ENCODE data around the gene EPB41L4A. TPM values are rescaled to one million over a fixed set of nuclear protein-coding genes. Genes with fewer than 3 reads are reported as not detected.

Gene EPB41L4A
- total RNA-seq, 1 donor from 2014 or later, result 20.5 TPM

- intact Hi-C loops (cut with DNase I), result no loop called here
- ATAC-seq (ENCODE audit: poor library complexity), result no peak
- DNase-seq, result no peak
Observed at GRCh38 chr5:112201141-112201540, 217.9 kb downstream of the EPB41L4A start.

GRCh38 chr5:112200131-112200530, 218.9 kb downstream of the EPB41L4A start:
- intact Hi-C loops (cut with DNase I), result no loop called here
- ATAC-seq (ENCODE audit: poor library complexity), result no peak

GRCh38 chr5:112196584-112196983, 222.5 kb downstream of the EPB41L4A start:
- no peak for DNase-seq
- intact Hi-C loops (cut with DNase I), result no loop called here
- no peak for ATAC-seq (ENCODE audit: poor library complexity)

More at GRCh38 chr5:112200131-112200530, 218.9 kb downstream of the EPB41L4A start:
- DNase-seq, result no peak

GRCh38 chr5:112195924-112196323, 223.2 kb downstream of the EPB41L4A start:
- ATAC-seq (ENCODE audit: poor library complexity) (no peak), DNase-seq (no peak)
- intact Hi-C loops (cut with DNase I), result no loop called here

- no peak for ATAC-seq (ENCODE audit: poor library complexity)
- intact Hi-C loops (cut with DNase I), result no loop called here
- no peak for DNase-seq
Observed at GRCh38 chr5:112192866-112193265, 226.2 kb downstream of the EPB41L4A start.

GRCh38 chr5:112192072-112192471, 227.0 kb downstream of the EPB41L4A start:
- intact Hi-C loops (cut with DNase I), result no loop called here
- ATAC-seq (ENCODE audit: poor library complexity) (no peak), DNase-seq (no peak)

GRCh38 chr5:112189391-112189790, 229.7 kb downstream of the EPB41L4A start:
- no peak for ATAC-seq (ENCODE audit: poor library complexity)
- intact Hi-C loops (cut with DNase I), result no loop called here

GRCh38 chr5:112186401-112186990, 232.6 kb downstream of the EPB41L4A start:
- ATAC-seq (ENCODE audit: poor library complexity), result peak; percentile 41
- intact Hi-C loops (cut with DNase I), result no loop called here

More at GRCh38 chr5:112189391-112189790, 229.7 kb downstream of the EPB41L4A start:
- DNase-seq, result no peak

GRCh38 chr5:112183874-112184273, 235.2 kb downstream of the EPB41L4A start:
- no peak for ATAC-seq (ENCODE audit: poor library complexity)
- no peak for DNase-seq
- intact Hi-C loops (cut with DNase I), result no loop called here

More at GRCh38 chr5:112186401-112186990, 232.6 kb downstream of the EPB41L4A start:
- DNase-seq, result no peak

GRCh38 chr5:112183103-112183711, 235.9 kb downstream of the EPB41L4A start:
- DNase-seq, result no peak
- intact Hi-C loops (cut with DNase I), result no loop called here
- ATAC-seq (ENCODE audit: poor library complexity), result peak; percentile 31

GRCh38 chr5:112179290-112179689, 239.8 kb downstream of the EPB41L4A start:
- intact Hi-C loops (cut with DNase I), result loop anchor here (5.0 kb wide), 1 partner anchor 243 kb away; no protein-coding TSS in a partner anchor
- no peak for ATAC-seq (ENCODE audit: poor library complexity)
- no peak for DNase-seq

GRCh38 chr5:112174959-112175594, 244.0 kb downstream of the EPB41L4A start:
- intact Hi-C loops (cut with DNase I), result loop anchor here (5.0 kb wide), 1 partner anchor 247 kb away; no protein-coding TSS in a partner anchor
- ATAC-seq (ENCODE audit: poor library complexity), result peak; percentile 82
- DNase-seq, result no peak

GRCh38 chr5:112165897-112166737, 253.0 kb downstream of the EPB41L4A start:
- intact Hi-C loops (cut with DNase I), result no loop called here
- ATAC-seq (ENCODE audit: poor library complexity), result no peak
- no peak for DNase-seq

GRCh38 chr5:112165399-112165798, 253.7 kb downstream of the EPB41L4A start:
- no peak for ATAC-seq (ENCODE audit: poor library complexity)
- intact Hi-C loops (cut with DNase I), result no loop called here
- no peak for DNase-seq

- ATAC-seq (ENCODE audit: poor library complexity), result no peak
- intact Hi-C loops (cut with DNase I), result no loop called here
Observed at GRCh38 chr5:112163435-112163834, 255.6 kb downstream of the EPB41L4A start.

GRCh38 chr5:112161392-112161748, 257.7 kb downstream of the EPB41L4A start:
- intact Hi-C loops (cut with DNase I), result no loop called here
- no peak for DNase-seq
- ATAC-seq (ENCODE audit: poor library complexity), result no peak

More at GRCh38 chr5:112163435-112163834, 255.6 kb downstream of the EPB41L4A start:
- DNase-seq, result no peak

- peak; percentile 94 for DNase-seq
- ATAC-seq (ENCODE audit: poor library complexity), result peak; percentile 91
- intact Hi-C loops (cut with DNase I), result no loop called here
Observed at GRCh38 chr5:112160652-112161391, 258.3 kb downstream of the EPB41L4A start.

- DNase-seq (peak; percentile 77), ATAC-seq (ENCODE audit: poor library complexity) (peak; percentile 71)
- intact Hi-C loops (cut with DNase I), result no loop called here
Observed at GRCh38 chr5:112159435-112159834, 259.6 kb downstream of the EPB41L4A start.

All from Right ventricle myocardium superior (tissue), 1 donor.